Ovary (tissue), 3 donors: ENCODE data around the gene HHIPL2.
"Not testable (repeated sequence)": the region's sequence is repeated elsewhere in the genome, so short reads cannot be mapped to it uniquely, and the experiment has no call there.

Source experiments
- EP300 ChIP-seq: sonication (generic); formaldehyde crosslinking; IDR thresholded peaks from one replicate; pipeline ENCODE4 v1.6.1; 2017; ENCODE audit warnings: antibody characterized with exemption
- POLR2A ChIP-seq: fragments of 450-650 bp; IDR thresholded peaks from one replicate; pipeline ENCODE4 v1.6.1; 2017; ENCODE audit warnings: antibody characterized with exemption, mild to moderate bottlenecking, moderate library complexity
- TF ChIP-seq, protein P1 (sequence below), 3 donors: fragments of 450-650 bp in 2 of 3; fragments of 200-600 bp in 1 of 3; IDR thresholded peaks; one replicate each; pipeline versions ENCODE4 v1.5.1 to v1.8.0; 2016 to 2022; ENCODE audit warnings: antibody characterized with exemption in 3 of 3, mild to moderate bottlenecking in 1 of 3
- donor health status: DM: no; HTN: no; CAD: no.

DNA sequence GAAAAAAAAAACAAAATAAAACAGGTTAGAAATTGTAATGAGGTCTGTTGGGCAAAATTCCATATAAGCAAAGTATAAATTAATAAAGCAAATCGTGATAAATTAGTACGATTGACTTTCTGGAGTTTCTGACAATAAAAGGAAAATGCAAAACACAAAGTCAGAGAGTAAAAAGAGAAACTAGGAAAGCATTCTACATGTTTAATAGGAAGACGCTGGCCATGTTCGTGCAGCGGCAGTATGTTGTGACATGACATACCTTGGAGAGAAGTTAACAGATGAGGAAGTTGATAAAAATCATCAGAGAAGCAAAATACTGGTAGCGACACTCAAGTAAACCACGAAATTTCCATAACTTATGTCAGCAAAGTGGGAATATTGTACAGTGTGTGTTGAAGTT is 68.3 kb downstream of the HHIPL2 start:
- TF ChIP-seq, protein P1, sequence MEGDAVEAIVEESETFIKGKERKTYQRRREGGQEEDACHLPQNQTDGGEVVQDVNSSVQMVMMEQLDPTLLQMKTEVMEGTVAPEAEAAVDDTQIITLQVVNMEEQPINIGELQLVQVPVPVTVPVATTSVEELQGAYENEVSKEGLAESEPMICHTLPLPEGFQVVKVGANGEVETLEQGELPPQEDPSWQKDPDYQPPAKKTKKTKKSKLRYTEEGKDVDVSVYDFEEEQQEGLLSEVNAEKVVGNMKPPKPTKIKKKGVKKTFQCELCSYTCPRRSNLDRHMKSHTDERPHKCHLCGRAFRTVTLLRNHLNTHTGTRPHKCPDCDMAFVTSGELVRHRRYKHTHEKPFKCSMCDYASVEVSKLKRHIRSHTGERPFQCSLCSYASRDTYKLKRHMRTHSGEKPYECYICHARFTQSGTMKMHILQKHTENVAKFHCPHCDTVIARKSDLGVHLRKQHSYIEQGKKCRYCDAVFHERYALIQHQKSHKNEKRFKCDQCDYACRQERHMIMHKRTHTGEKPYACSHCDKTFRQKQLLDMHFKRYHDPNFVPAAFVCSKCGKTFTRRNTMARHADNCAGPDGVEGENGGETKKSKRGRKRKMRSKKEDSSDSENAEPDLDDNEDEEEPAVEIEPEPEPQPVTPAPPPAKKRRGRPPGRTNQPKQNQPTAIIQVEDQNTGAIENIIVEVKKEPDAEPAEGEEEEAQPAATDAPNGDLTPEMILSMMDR (IDR thresholded peaks at IDR 0.05), result not testable (repeated sequence)
- TF ChIP-seq POLR2A, EP300: not testable (repeated sequence)
